Keratinocyte (primary cell): ENCODE measurements around the gene FHAD1. TPM values are rescaled to one million over a fixed set of nuclear protein-coding genes. Genes with fewer than 3 reads are reported as not detected.
A peak's percentile ranks its signal among the peaks of the same experiment; 100 is the strongest.

Experiments
- DNase-seq: peaks from one replicate; pipeline ENCODE4 v3.0.0-alpha.2; 2011; ENCODE audit warnings: low read depth, missing footprints, low spot score
- FAIRE-seq: peaks from 2 replicates; lab custom pipeline; 2011; peaks lifted over from hg19 to GRCh38; lab: Jason Lieb, UNC
- H2AFZ ChIP-seq: 2 replicates; pipeline ENCODE4 v1.6.0; 2012; ENCODE audit warnings: low read length, control low read depth, inconsistent platforms; ENCODE audit not compliant: control insufficient read depth
- H3K27ac ChIP-seq: 2 replicates; pipeline ENCODE4 v1.5.1; 2011; ENCODE audit warnings: low read length; ENCODE audit not compliant: control insufficient read depth, insufficient read depth
- H3K27me3 ChIP-seq: 3 replicates; pipeline ENCODE4 v1.6.0; 2011; ENCODE audit warnings: low read length; ENCODE audit not compliant: control insufficient read depth, insufficient read depth; ENCODE audit errors: extremely low read depth
- H3K36me3 ChIP-seq, 2 experiments: 2 replicates in 1 of 2; 3 replicates in 1 of 2; pipeline ENCODE4 v1.5.1; 2011; ENCODE audit warnings: low read length in 2 of 2, mild to moderate bottlenecking in 1 of 2; ENCODE audit not compliant: control insufficient read depth in 2 of 2, insufficient read depth in 2 of 2; ENCODE audit errors: extremely low read depth in 1 of 2
- H3K4me1 ChIP-seq: 3 replicates; pipeline ENCODE4 v1.5.1; 2011; ENCODE audit warnings: low read length; ENCODE audit not compliant: control insufficient read depth, insufficient read depth; ENCODE audit errors: extremely low read depth
- H3K4me2 ChIP-seq: 3 replicates; pipeline ENCODE4 v1.6.0; 2011; ENCODE audit warnings: low read depth, low read length; ENCODE audit not compliant: control insufficient read depth, insufficient read depth; ENCODE audit errors: extremely low read depth
- H3K4me3 ChIP-seq, 3 experiments: fragments of 200-600 bp in 1 of 3; sonication (generic) in 1 of 3; 2 replicates in 2 of 3; 3 replicates in 1 of 3; pipeline ENCODE4 v1.5.1; 2011 to 2016; ENCODE audit warnings: low read length in 3 of 3, mild to moderate bottlenecking in 3 of 3, control low read depth in 2 of 3, inconsistent platforms in 1 of 3, low read depth in 1 of 3, mixed read lengths in 1 of 3, mixed run types in 1 of 3, moderate library complexity in 1 of 3; ENCODE audit not compliant: control insufficient read depth in 2 of 3, insufficient read depth in 2 of 3; ENCODE audit errors: extremely low read depth in 1 of 3
- H3K79me2 ChIP-seq: 2 replicates; pipeline ENCODE4 v1.6.0; 2012; ENCODE audit warnings: low read length; ENCODE audit not compliant: control insufficient read depth, insufficient read depth
- H3K9ac ChIP-seq: 3 replicates; pipeline ENCODE4 v1.6.0; 2011; ENCODE audit warnings: low read length; ENCODE audit not compliant: control insufficient read depth, insufficient read depth; ENCODE audit errors: extremely low read depth
- H3K9me1 ChIP-seq: 3 replicates; pipeline ENCODE4 v1.6.0; 2011; ENCODE audit warnings: low read length; ENCODE audit not compliant: control insufficient read depth, insufficient read depth; ENCODE audit errors: extremely low read depth
- H3K9me3 ChIP-seq: 2 replicates; pipeline ENCODE4 v1.5.1; 2012; ENCODE audit warnings: low read depth, low read length; ENCODE audit not compliant: control insufficient read depth
- H4K20me1 ChIP-seq: 3 replicates; pipeline ENCODE4 v1.6.0; 2011; ENCODE audit warnings: low read length; ENCODE audit not compliant: control insufficient read depth, insufficient read depth; ENCODE audit errors: extremely low read depth
- CTCF ChIP-seq, 3 experiments: IDR thresholded peaks in 1 of 3; conservative IDR thresholded peaks in 1 of 3; optimal IDR thresholded peaks in 1 of 3; 2 replicates in 2 of 3; 3 replicates in 1 of 3; pipeline versions ENCODE3 to v1.5.1; 2011; ENCODE audit warnings: low read length in 3 of 3, mild to moderate bottlenecking in 3 of 3, moderate library complexity in 2 of 3, control low read depth in 1 of 3, inconsistent platforms in 1 of 3; ENCODE audit not compliant: insufficient read depth in 2 of 3; ENCODE audit errors: extremely low read depth in 1 of 3
- EZH2 ChIP-seq: IDR thresholded peaks from one replicate; pipeline ENCODE4 v1.6.1; 2012; ENCODE audit warnings: inconsistent platforms, mild to moderate bottlenecking, low read length, moderate library complexity
- dilution Hi-C: fragments of 300-500 bp; cut with MboI; formaldehyde crosslinking; loops from one replicate; pipeline ENCODE4 v1.7.0; 2020; ENCODE audit warnings: low sequenced_read_pairs; ENCODE audit not compliant: extremely low pct_ligation_motif_present
- polyA plus RNA-seq, 5 experiments: library from polyadenylated mRNA; depleted of rRNA in 3 of 5; stranded (reverse) in 3 of 5; stranded (forward) in 1 of 5; unstranded in 1 of 5; fragments of >200 nt; gene quantifications; 1 replicate in 1 of 5; 2 replicates in 3 of 5; 3 replicates in 1 of 5; pipeline versions ENCODE4 v1.2.1 to v1.2.3, GENCODE V29; 2011 to 2012; ENCODE audit warnings: missing spikeins in 2 of 5, low read depth in 1 of 5, low replicate concordance in 1 of 5

The FHAD1 gene
- polyA plus RNA-seq, 1 donor (not counting 4 experiments of a cell fraction or from before 2014, with no cell fraction given) = 0.09 TPM

DNA sequence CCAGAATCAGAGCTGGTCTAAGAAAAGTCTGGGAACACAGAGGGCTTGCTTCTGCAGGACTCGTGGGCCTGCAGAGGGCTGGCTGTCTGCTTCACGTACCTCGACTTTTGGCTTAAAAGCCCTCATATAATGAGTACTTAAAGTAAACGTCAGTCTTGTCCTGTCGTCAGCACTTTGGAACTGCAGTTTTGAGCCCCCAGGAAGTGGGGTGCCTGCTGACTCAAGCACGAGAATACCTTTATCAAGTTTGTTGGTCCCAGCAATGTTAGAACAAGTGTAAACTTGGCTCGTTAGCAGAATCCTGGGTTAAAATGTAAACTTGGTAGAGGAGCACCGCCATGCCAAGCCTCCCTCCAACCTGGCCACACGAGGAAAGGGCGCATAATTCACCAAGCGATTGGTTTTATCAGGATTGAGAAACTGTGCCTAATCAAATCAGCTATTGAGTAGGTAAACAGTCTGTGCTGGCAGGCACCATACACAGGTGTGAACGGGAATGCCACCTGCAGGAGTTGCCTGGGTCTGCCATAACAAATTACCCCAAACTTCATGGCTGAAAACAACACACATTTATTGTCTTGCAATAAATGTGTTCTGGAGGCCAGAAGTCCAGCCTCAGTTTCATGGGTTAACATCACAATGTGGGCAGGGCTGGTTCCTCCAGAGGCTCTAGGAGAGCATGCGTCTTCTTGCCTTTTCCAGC lies 45.0 kb upstream of the FHAD1 start:
- Histone ChIP-seq H3K4me1 (peaks cover 32% of the 10 kb centered on the region), H3K36me3 (peaks cover 0 to 5% of the 10 kb centered on the region in 2 experiments), H2AFZ (no peak overlapping the region), H3K9me1 (peaks cover 3% of the 10 kb centered on the region), H4K20me1 (peaks cover 10% of the 10 kb centered on the region), H3K27ac (no peak overlapping the region), H3K27me3 (no peaks in the 10 kb centered on the region), H3K79me2 (peaks cover 20% of the 10 kb centered on the region), H3K4me3 (no peak overlapping the region), H3K9ac (no peak overlapping the region), H3K4me2 (no peak overlapping the region), H3K9me3 (no peaks in the 10 kb centered on the region)
- TF ChIP-seq CTCF (optimal IDR thresholded peaks at IDR 0.05 in 1 of 3, IDR thresholded peaks at IDR 0.05 in 1 of 3, conservative IDR thresholded peaks at IDR 0.05 in 1 of 3; ENCODE audit: extremely low read depth in 1 of 3, insufficient read depth in 2 of 3, low read length in 3 of 3) = peak in 1 of 3 experiments; percentile 11
- TF ChIP-seq EZH2 = no peak
- DNase-seq (no peak), FAIRE-seq (no peak)
- dilution Hi-C loops = no loop called here

GRCh38 chr1:15204931-15205330 lies 42.1 kb upstream of the FHAD1 start:
- H3K27me3 ChIP-seq = no peaks in the 10 kb centered on the region
- H3K9me3 ChIP-seq = no peaks in the 10 kb centered on the region
- peaks cover 3% of the 10 kb centered on the region for H3K9me1 ChIP-seq
- no peak overlapping the region for H3K9ac ChIP-seq
- DNase-seq (no peak), FAIRE-seq (no peak)
- peaks cover 0 to 1% of the 10 kb centered on the region in 2 experiments for H3K36me3 ChIP-seq
- H3K4me2 ChIP-seq = no peak overlapping the region
- no peak overlapping the region for H3K4me3 ChIP-seq
- no peak overlapping the region for H2AFZ ChIP-seq
- TF ChIP-seq CTCF (optimal IDR thresholded peaks at IDR 0.05 in 1 of 3, IDR thresholded peaks at IDR 0.05 in 1 of 3, conservative IDR thresholded peaks at IDR 0.05 in 1 of 3; ENCODE audit: extremely low read depth in 1 of 3, insufficient read depth in 2 of 3, low read length in 3 of 3) (no peak), EZH2 (no peak)
- H3K4me1 ChIP-seq = peaks cover 33% of the 10 kb centered on the region
- peaks cover 12% of the 10 kb centered on the region for H4K20me1 ChIP-seq
- dilution Hi-C loops = no loop called here
- H3K27ac ChIP-seq = no peak overlapping the region
- peaks cover 21% of the 10 kb centered on the region for H3K79me2 ChIP-seq
